GM12878 (cell line): ENCODE data around the gene CCDC107. TPM values are rescaled to one million over a fixed set of nuclear protein-coding genes. Genes with fewer than 3 reads are reported as not detected.

Experiments
- ATAC-seq: fragments of 200-7000 bp; cut with Tn5 transposase; 3 replicates; pipeline ENCODE4 v1.9.1; 2020; ENCODE audit warnings: mild to moderate bottlenecking, moderate library complexity
- BruUV-seq: library from RNA; stranded (reverse); fragments of 400-500 nt; replicated peaks from 2 replicates; lab custom pipeline; 2021; lab: Mats Ljungman, UMichigan
- CTCF ChIA-PET: fragments of 300-600 bp; sonication (Branson Sonifier 250); formaldehyde crosslinking; extraction: SDS; loops from one replicate; lab custom pipeline; 2021; ENCODE audit warnings: inconsistent platforms; lab: Yijun Ruan, JAX
- POLR2A ChIA-PET: fragments of 350-600 bp; formaldehyde crosslinking; extraction: SDS; loops from one replicate; lab custom pipeline; 2021; ENCODE audit warnings: inconsistent platforms; lab: Charles Lee
- RAD21 ChIA-PET: fragments of 300-600 bp; sonication (Branson Sonifier 250); formaldehyde crosslinking; loops from one replicate; lab custom pipeline; 2023; ENCODE audit warnings: antibody characterized with exemption; ENCODE audit not compliant: unreplicated experiment; lab: Charles Lee
- SMC1A ChIA-PET: fragments of 300-600 bp; sonication (Branson Sonifier 250); formaldehyde crosslinking; loops from one replicate; lab custom pipeline; 2023; ENCODE audit not compliant: unreplicated experiment, uncharacterized antibody; lab: Charles Lee
- DNase-seq: peaks from one replicate; pipeline ENCODE4 v3.0.0-alpha.2; 2011; ENCODE audit warnings: low read depth, low spot score
- FAIRE-seq: peaks from 3 replicates; lab custom pipeline; 2011; peaks lifted over from hg19 to GRCh38; lab: Jason Lieb, UNC
- H2AFZ ChIP-seq: 2 replicates; pipeline ENCODE4 v1.6.0; 2011; ENCODE audit warnings: low read depth, low read length, control low read depth; ENCODE audit not compliant: control insufficient read depth
- H3K27ac ChIP-seq: 2 replicates; pipeline ENCODE4 v1.5.1; 2011; ENCODE audit warnings: control low read depth; ENCODE audit not compliant: control insufficient read depth, insufficient read depth
- H3K27me3 ChIP-seq, 2 experiments: replicated peaks in 1 of 2; 2 replicates each; pipeline versions ENCODE4 v1.6.0 to v1.6.1; 2011; ENCODE audit warnings: low read length in 1 of 2; ENCODE audit not compliant: control insufficient read depth in 2 of 2, insufficient read depth in 2 of 2
- H3K36me3 ChIP-seq, 2 experiments: 2 replicates each; pipeline ENCODE4 v1.5.1; 2011; ENCODE audit warnings: low read length in 1 of 2; ENCODE audit not compliant: control insufficient read depth in 2 of 2, insufficient read depth in 2 of 2
- H3K4me1 ChIP-seq: 2 replicates; pipeline ENCODE4 v1.6.1; 2011; ENCODE audit warnings: mild to moderate bottlenecking, low read length, moderate library complexity, mixed read lengths; ENCODE audit not compliant: control insufficient read depth, insufficient read depth
- H3K4me2 ChIP-seq: 2 replicates; pipeline ENCODE4 v1.6.0; 2011; ENCODE audit warnings: control low read depth; ENCODE audit not compliant: control insufficient read depth, insufficient read depth
- H3K4me3 ChIP-seq: fragments of 200-600 bp; sonication (generic); 2 replicates; pipeline ENCODE4 v1.5.1; 2016
- H3K79me2 ChIP-seq: 2 replicates; pipeline ENCODE4 v1.6.0; 2011; ENCODE audit warnings: low read length; ENCODE audit not compliant: control insufficient read depth, insufficient read depth
- H3K9ac ChIP-seq: 2 replicates; pipeline ENCODE4 v1.8.0; 2011; ENCODE audit warnings: low read length, control low read depth, mixed read lengths; ENCODE audit not compliant: control insufficient read depth, insufficient read depth
- H3K9me3 ChIP-seq: replicated peaks from 3 replicates; pipeline ENCODE4 v1.5.1; 2011; ENCODE audit warnings: mild to moderate bottlenecking, low read length; ENCODE audit not compliant: control insufficient read depth, insufficient read depth
- H4K20me1 ChIP-seq: 2 replicates; pipeline ENCODE4 v1.6.0; 2011; ENCODE audit not compliant: control insufficient read depth, insufficient read depth
- E4F1 ChIP-seq: fragments of 450-650 bp; IDR thresholded peaks from 2 replicates; pipeline ENCODE4 v1.6.1; 2018; ENCODE audit warnings: borderline replicate concordance, mild to moderate bottlenecking; ENCODE audit not compliant: partially characterized antibody
- JUND ChIP-seq: IDR thresholded peaks from 2 replicates; pipeline ENCODE4 v1.6.1; 2012; ENCODE audit warnings: low read depth, mild to moderate bottlenecking, low read length, improper control_type of control experiment, moderate library complexity
- LARP7 ChIP-seq: fragments of 450-650 bp; IDR thresholded peaks from 2 replicates; pipeline ENCODE4 v1.6.1; 2017; ENCODE audit warnings: mild to moderate bottlenecking
- MLLT1 ChIP-seq: fragments of 450-650 bp; IDR thresholded peaks from 2 replicates; pipeline ENCODE4 v1.6.1; 2016; ENCODE audit warnings: mild to moderate bottlenecking
- MXI1 ChIP-seq: fragments of 150-350 bp; IDR thresholded peaks from 2 replicates; pipeline ENCODE4 v1.6.1; 2011; ENCODE audit warnings: low read depth, mild to moderate bottlenecking, inconsistent platforms, low read length, improper control_type of control experiment
- RAD21 ChIP-seq: IDR thresholded peaks from 2 replicates; pipeline ENCODE4 v1.6.1; 2011; ENCODE audit warnings: mild to moderate bottlenecking, low read depth, low read length, moderate library complexity; ENCODE audit not compliant: insufficient read depth
- SIN3A ChIP-seq: IDR thresholded peaks from 2 replicates; pipeline ENCODE4 v1.6.1; 2012; ENCODE audit warnings: low read depth, low read length, improper control_type of control experiment
- TAF1 ChIP-seq: IDR thresholded peaks from 2 replicates; pipeline ENCODE4 v1.6.1; 2011; ENCODE audit warnings: mild to moderate bottlenecking, low read depth, low read length, borderline replicate concordance
- WGBS: methylation state at CpG from one replicate; pipeline ENCODE4 v1.1.6; 2016; ENCODE audit warnings: low lambda C conversion rate; ENCODE audit not compliant: insufficient replicate concordance, insufficient coverage; ENCODE audit errors: missing lambda C conversion rate; 5-methylcytosine and 5-hydroxymethylcytosine counted together
- in situ Hi-C: fragments of 300-500 bp; cut with MboI; formaldehyde crosslinking; loops from 9 replicates; pipeline ENCODE4 v1.14.3; 2018; ENCODE audit warnings: mixed read lengths
- intact Hi-C: fragments of 100-400 bp; cut with micrococcal nuclease; formaldehyde crosslinking; loops from one replicate; pipeline ENCODE4 v1.14.2; 2022; ENCODE audit not compliant: unreplicated experiment
- polyA plus RNA-seq, 11 experiments: library from polyadenylated mRNA; depleted of rRNA in 4 of 11; unstranded in 6 of 11; stranded (reverse) in 5 of 11; fragments of >200 nt; fragmentation: Nextera tagmentation in 4 of 11; fragmentation: Illumina TruSeq in 1 of 11; extraction: Ambion mirVana in 4 of 11; extraction: Trizol in 1 of 11; gene quantifications; 1 replicate in 1 of 11; 2 replicates in 10 of 11; pipeline versions ENCODE4 v1.2.1 to v1.2.3, GENCODE V29; 2011 to 2016; ENCODE audit warnings: inconsistent platforms in 2 of 11, missing spikeins in 2 of 11, low read depth in 1 of 11
- total RNA-seq, 4 experiments: library from RNA; depleted of rRNA in 3 of 4; stranded (reverse); fragments of >200 nt in 3 of 4; fragmentation: Illumina TruSeq in 1 of 4; extraction: Trizol in 1 of 4; gene quantifications; 2 replicates each; pipeline versions ENCODE4 v1.2.1 to v1.2.3, GENCODE V29; 2013 to 2021

Gene CCDC107
- total and polyA plus RNA-seq, 10 of the 15 experiments (the other 5 are each of a cell fraction or from before 2014, with no cell fraction given), result 0.19 to 18.3 (median 10.6) TPM

- TF ChIP-seq RAD21 (0 out of 2 replicates have a peak, but pooled peaks have one; percentile 7), TAF1 (no peak; the same call in 1 of the 2 replicates), JUND (no peak), MXI1 (peak; percentile 82), SIN3A (peak; percentile 95)
Measured at GRCh38 chr9:35664531-35665470, 6.7 kb downstream of the CCDC107 start, which contains the start of gene ARHGEF39 (continued).

GRCh38 chr9:35665471-35665818 lies 7.4 kb downstream of the CCDC107 start:
- in situ Hi-C loops, result loop anchor here (5.0 kb wide), 1 partner anchor 57 kb away; no protein-coding TSS in a partner anchor
- TF ChIP-seq E4F1, result no peak
- TF ChIP-seq LARP7, result no peak
- TF ChIP-seq MLLT1, result peak; percentile 91
- Histone ChIP-seq H3K4me2 (peak overlapping the region; percentile 82), H3K36me3 (peaks cover 6 to 7% of the 10 kb centered on the region in 2 experiments; a peak in 2 of 4 replicates), H3K4me1 (peaks cover 30% of the 10 kb centered on the region), H3K27me3 (no peaks in the 10 kb centered on the region), H3K9me3 (no peaks in the 10 kb centered on the region), H3K79me2 (peaks cover 26% of the 10 kb centered on the region), H3K4me3 (peak overlapping the region; percentile 79), H2AFZ (peak overlapping the region; percentile 75), H3K27ac (peak overlapping the region; percentile 85), H4K20me1 (no peaks in the 10 kb centered on the region), H3K9ac (peak overlapping the region; percentile 81)
- intact Hi-C loops, result no loop called here
- WGBS, result 2% methylated on average over 5 of the region's 5 CpGs
- BruUV-seq, result no TSS peak
- RAD21 ChIA-PET, result interaction anchor here (0.5 to 9.7 kb wide), 10 partner anchors 8 to 91 kb away, joined by 3 to 95 read pairs (median 6); partner anchors contain the start of genes CCDC107, CREB3, RMRP and SIT1
- DNase-seq (no peak), FAIRE-seq (no peak), ATAC-seq (no peak)
- SMC1A ChIA-PET, result interaction anchor here (0.7 to 12.5 kb wide), 9 partner anchors 10 to 149 kb away, joined by 3 to 145 read pairs (median 3); partner anchors contain the start of genes CREB3, HINT2 and TLN1
- CTCF ChIA-PET, result interaction anchor here (0.8 to 13.5 kb wide), 12 partner anchors 9 to 580 kb away, joined by 3 to 227 read pairs (median 5); partner anchors contain the start of genes CREB3, GBA2, RGP1 and SIT1
- POLR2A ChIA-PET, result interaction anchor here (0.6 to 10.9 kb wide), 12 partner anchors 10 to 593 kb away, joined by 3 to 163 read pairs (median 7); partner anchors contain the start of genes CREB3, GBA2, HINT2 and RGP1
